SU-DHL-6 (cell line): ENCODE measurements around the gene ADAM10.

Experiments
- H2AFZ ChIP-seq: fragments of 200-600 bp; sonication (generic); 2 replicates; pipeline ENCODE4 v1.6.1; 2014; ENCODE audit warnings: low read depth, mild to moderate bottlenecking, moderate library complexity, mixed read lengths, antibody characterized with exemption, low read length; ENCODE audit not compliant: severe bottlenecking
- H3F3A ChIP-seq: fragments of 200-600 bp; shearing (Covaris generic); 2 replicates; pipeline ENCODE4 v1.6.0; 2016; ENCODE audit warnings: antibody characterized with exemption, mild to moderate bottlenecking; ENCODE audit not compliant: insufficient read depth
- H3K27ac ChIP-seq: fragments of 200-600 bp; sonication (generic); 2 replicates; pipeline ENCODE4 v1.5.1; 2016; ENCODE audit warnings: low read depth, mild to moderate bottlenecking, low read length, moderate library complexity, mixed read lengths
- H3K27me3 ChIP-seq: fragments of 200-600 bp; sonication (generic), shearing (Covaris generic); 2 replicates; pipeline ENCODE4 v1.6.0; 2014; ENCODE audit warnings: mild to moderate bottlenecking, low read length
- H3K36me3 ChIP-seq: fragments of 200-600 bp; sonication (generic); 2 replicates; pipeline ENCODE4 v1.6.1; 2014; ENCODE audit warnings: mild to moderate bottlenecking, low read length, mixed read lengths
- H3K4me2 ChIP-seq: fragments of 300-600, 200-600 bp; shearing (Covaris generic), sonication (generic); 2 replicates; pipeline ENCODE4 v1.6.0; 2014; ENCODE audit warnings: low read length, low read depth, mild to moderate bottlenecking; ENCODE audit not compliant: poor library complexity, severe bottlenecking
- H3K4me3 ChIP-seq: fragments of 200-600 bp; sonication (generic); 2 replicates; pipeline ENCODE4 v1.5.1; 2014; ENCODE audit warnings: antibody characterized with exemption, low read length, mild to moderate bottlenecking, mixed read lengths; ENCODE audit not compliant: insufficient read depth, poor library complexity, severe bottlenecking
- H3K79me2 ChIP-seq: fragments of 200-600 bp; sonication (generic); 2 replicates; pipeline ENCODE4 v1.6.1; 2014; ENCODE audit warnings: mild to moderate bottlenecking, low read length, moderate library complexity; ENCODE audit not compliant: insufficient read depth
- H3K9ac ChIP-seq: fragments of 200-600 bp; sonication (generic); 2 replicates; pipeline ENCODE4 v1.7.0; 2014; ENCODE audit warnings: mild to moderate bottlenecking, low read length
- H3K9me2 ChIP-seq: fragments of 200-600 bp; sonication (generic); replicated peaks from 2 replicates; pipeline ENCODE4 v1.6.1; 2014; ENCODE audit warnings: low read length; ENCODE audit not compliant: insufficient read depth
- H3K9me3 ChIP-seq: fragments of 200-600 bp; sonication (generic); 2 replicates; pipeline ENCODE4 v1.6.1; 2014; ENCODE audit warnings: low read length, mixed read lengths; ENCODE audit not compliant: insufficient read depth
- H4K20me1 ChIP-seq: fragments of 200-600 bp; sonication (generic); 2 replicates; pipeline ENCODE4 v1.6.1; 2014; ENCODE audit warnings: low read depth, mild to moderate bottlenecking, antibody characterized with exemption, low read length, moderate library complexity, mixed read lengths
- CTCF ChIP-seq: fragments of 200-600 bp; sonication (generic); IDR thresholded peaks from one replicate; pipeline ENCODE4 v1.5.1; 2017; ENCODE audit warnings: antibody characterized with exemption, mild to moderate bottlenecking, low read length, moderate library complexity; ENCODE audit not compliant: insufficient read depth, poor library complexity, severe bottlenecking
- EZH2phosphoT487 ChIP-seq: fragments of 200-600 bp; sonication (generic), shearing (Covaris generic); conservative IDR thresholded peaks from 2 replicates; pipeline ENCODE4 v1.6.1; 2018; ENCODE audit warnings: mild to moderate bottlenecking, antibody characterized with exemption, low read length, moderate library complexity, mixed read lengths

Gene ADAM10

DNA sequence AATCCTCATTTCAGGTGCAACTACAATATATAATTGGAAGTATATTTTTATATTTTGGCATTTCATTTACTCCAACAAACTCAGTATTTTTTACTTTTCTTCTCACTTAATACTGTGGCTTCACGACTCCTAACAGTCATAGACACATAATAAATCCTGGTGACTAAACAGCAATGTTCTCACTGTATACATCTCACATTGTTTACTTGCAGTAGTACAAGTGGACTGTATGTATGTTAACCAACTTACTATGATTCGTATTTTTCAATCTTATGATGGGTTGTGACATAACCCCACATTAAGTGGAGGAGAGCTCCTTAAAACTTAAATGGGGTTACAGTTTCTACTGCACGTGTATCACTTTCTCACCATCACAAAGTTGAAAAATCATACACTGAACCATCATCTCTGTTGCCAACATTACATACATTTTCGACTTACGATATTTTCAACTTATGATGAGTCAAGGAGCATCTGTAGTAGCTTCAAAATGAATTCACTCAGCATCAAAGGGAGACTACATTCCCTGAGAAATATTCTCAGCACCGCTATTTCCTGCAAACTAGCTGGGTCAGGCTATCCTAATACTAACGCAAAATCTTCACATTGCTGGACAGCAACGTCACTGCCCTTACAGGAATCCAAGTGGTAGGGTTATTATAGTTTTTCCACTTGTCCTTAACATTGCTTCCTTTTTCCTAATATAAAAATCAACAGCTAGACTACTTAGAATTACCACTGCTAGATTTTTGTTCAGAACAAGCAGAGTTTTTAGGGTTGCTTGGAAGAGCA, 7.3 kb downstream of the ADAM10 start:
- 0 out of 2 replicates have a peak, but pooled peaks cover under 1% of the 10 kb centered on the region for H3K36me3 ChIP-seq
- H3F3A ChIP-seq: no peaks in the 10 kb centered on the region
- no peaks in the 10 kb centered on the region for H3K9me2 ChIP-seq
- peaks cover 94% of the 10 kb centered on the region for H3K79me2 ChIP-seq
- TF ChIP-seq EZH2phosphoT487 (no peak), CTCF (no peak)
- no peaks in the 10 kb centered on the region for H3K9me3 ChIP-seq
- H3K4me2 ChIP-seq: no peak overlapping the region
- no peak overlapping the region for H3K4me3 ChIP-seq
- H3K27ac ChIP-seq: no peak overlapping the region
- no peak overlapping the region for H3K9ac ChIP-seq
- H3K27me3 ChIP-seq: no peaks in the 10 kb centered on the region
- no peak overlapping the region for H2AFZ ChIP-seq
- peaks cover 61% of the 10 kb centered on the region for H4K20me1 ChIP-seq

DNA sequence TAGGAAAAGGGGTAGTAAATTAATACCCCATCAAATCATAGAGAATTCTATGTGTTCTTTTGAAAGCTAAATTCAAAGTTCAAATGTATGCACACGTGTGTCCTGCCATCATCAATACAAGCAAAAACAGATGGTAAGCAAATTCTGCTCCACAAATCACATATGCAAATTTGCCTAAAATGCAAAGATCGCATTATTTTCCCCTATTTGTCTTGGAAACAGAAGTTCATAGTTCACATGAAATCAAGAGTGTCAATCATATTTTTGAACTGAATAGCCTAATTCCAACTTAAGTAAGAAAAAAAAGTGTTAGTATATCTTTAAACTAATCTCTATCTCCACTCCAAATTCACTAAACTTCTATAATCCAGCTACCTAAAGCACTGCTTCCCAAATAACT, 8.5 kb downstream of the ADAM10 start:
- H3K4me2 ChIP-seq: no peak overlapping the region
- TF ChIP-seq EZH2phosphoT487 (no peak), CTCF (no peak)
- H3K27ac ChIP-seq: no peak overlapping the region
- H3F3A ChIP-seq: no peaks in the 10 kb centered on the region
- H3K9ac ChIP-seq: no peak overlapping the region
- no peaks in the 10 kb centered on the region for H3K36me3 ChIP-seq
- no peaks in the 10 kb centered on the region for H3K9me3 ChIP-seq
- H2AFZ ChIP-seq: no peak overlapping the region
- no peaks in the 10 kb centered on the region for H3K9me2 ChIP-seq
- peaks cover 94% of the 10 kb centered on the region for H3K79me2 ChIP-seq
- no peak overlapping the region for H3K4me3 ChIP-seq
- H3K27me3 ChIP-seq: no peaks in the 10 kb centered on the region
- peaks cover 55% of the 10 kb centered on the region for H4K20me1 ChIP-seq

GRCh38 chr15:58740436-58740835, 9.1 kb downstream of the ADAM10 start:
- Histone ChIP-seq H3K4me2 (no peak overlapping the region), H3K36me3 (no peaks in the 10 kb centered on the region), H4K20me1 (peaks cover 55% of the 10 kb centered on the region), H3K27ac (no peak overlapping the region), H3K79me2 (peaks cover 94% of the 10 kb centered on the region), H3K27me3 (no peaks in the 10 kb centered on the region), H3K9me2 (no peaks in the 10 kb centered on the region), H3K4me3 (no peak overlapping the region), H2AFZ (no peak overlapping the region), H3F3A (no peaks in the 10 kb centered on the region), H3K9me3 (no peaks in the 10 kb centered on the region), H3K9ac (no peak overlapping the region)
- TF ChIP-seq CTCF (no peak), EZH2phosphoT487 (no peak)
